ENCODE measurements around the gene RAB7A. TPM values are rescaled to one million over a fixed set of nuclear protein-coding genes. Genes with fewer than 3 reads are reported as not detected.
"Not testable (repeated sequence)": the region's sequence is repeated elsewhere in the genome, so short reads cannot be mapped to it uniquely, and the experiment has no call there.

The RAB7A gene
- total and polyA plus RNA-seq, 2 donors (not counting 1 experiment from before 2014, with no cell fraction given) = 54.2 to 415 TPM

GRCh38 chr3:128823631-128824030, 97.6 kb downstream of the RAB7A start:
- H3K27me3 ChIP-seq (ENCODE audit: control insufficient read depth, insufficient read depth, low read length) = no peaks in the 10 kb centered on the region
- DNase-seq (ENCODE audit: low read depth in 2 of 2) = no peak
- H3K4me3 ChIP-seq (replicated peaks in 1 of 4; ENCODE audit: control extremely low read depth in 1 of 4, insufficient read depth in 1 of 4, low read depth in 3 of 4, low read length in 4 of 4) = no peak overlapping the region
- no peaks in the 10 kb centered on the region for H3K4me1 ChIP-seq (ENCODE audit: control insufficient read depth, extremely low read depth, insufficient read depth, low read length)
- H3K79me2 ChIP-seq (ENCODE audit: control insufficient read depth, insufficient read depth, low read length) = no peaks in the 10 kb centered on the region
- H3K36me3 ChIP-seq (ENCODE audit: control insufficient read depth, insufficient read depth, low read length) = peaks cover 2% of the 10 kb centered on the region
- no peaks in the 10 kb centered on the region for H4K20me1 ChIP-seq (ENCODE audit: control insufficient read depth, extremely low read depth, insufficient read depth, low read length)
- H3K4me2 ChIP-seq (ENCODE audit: extremely low read depth, insufficient read depth, low read length) = no peak overlapping the region
- TF ChIP-seq CTCF (conservative IDR thresholded peaks at IDR 0.05 in 1 of 2, IDR thresholded peaks at IDR 0.05 in 1 of 2; ENCODE audit: low read depth in 1 of 2, low read length in 2 of 2) = no peak
- TF ChIP-seq EZH2 (IDR thresholded peaks at IDR 0.05; ENCODE audit: low read length, missing control alignments) = no peak
- no peak overlapping the region for H3K9ac ChIP-seq (ENCODE audit: insufficient read depth, low read length)
- H3K9me3 ChIP-seq (ENCODE audit: control insufficient read depth, insufficient read depth, low read depth, low read length) = no peaks in the 10 kb centered on the region
- no peak overlapping the region for H2AFZ ChIP-seq (ENCODE audit: low read length)
- H3K27ac ChIP-seq (ENCODE audit: insufficient read depth, low read length) = no peak overlapping the region

- Histone ChIP-seq H3K9ac (ENCODE audit: insufficient read depth, low read length) (no peak overlapping the region), H3K4me3 (replicated peaks in 1 of 4; ENCODE audit: control extremely low read depth in 1 of 4, insufficient read depth in 1 of 4, low read depth in 3 of 4, low read length in 4 of 4) (no peak overlapping the region), H2AFZ (ENCODE audit: low read length) (no peak overlapping the region), H3K79me2 (ENCODE audit: control insufficient read depth, insufficient read depth, low read length) (no peaks in the 10 kb centered on the region), H3K4me2 (ENCODE audit: extremely low read depth, insufficient read depth, low read length) (no peak overlapping the region), H3K27me3 (ENCODE audit: control insufficient read depth, insufficient read depth, low read length) (no peaks in the 10 kb centered on the region), H3K27ac (ENCODE audit: insufficient read depth, low read length) (no peak overlapping the region), H3K36me3 (ENCODE audit: control insufficient read depth, insufficient read depth, low read length) (no peaks in the 10 kb centered on the region), H3K4me1 (ENCODE audit: control insufficient read depth, extremely low read depth, insufficient read depth, low read length) (no peaks in the 10 kb centered on the region), H4K20me1 (ENCODE audit: control insufficient read depth, extremely low read depth, insufficient read depth, low read length) (no peaks in the 10 kb centered on the region), H3K9me3 (ENCODE audit: control insufficient read depth, insufficient read depth, low read depth, low read length) (no peaks in the 10 kb centered on the region)
- TF ChIP-seq EZH2 (IDR thresholded peaks at IDR 0.05; ENCODE audit: low read length, missing control alignments) (no peak), CTCF (conservative IDR thresholded peaks at IDR 0.05 in 1 of 2, IDR thresholded peaks at IDR 0.05 in 1 of 2; ENCODE audit: low read depth in 1 of 2, low read length in 2 of 2) (no peak)
- DNase-seq (ENCODE audit: low read depth in 2 of 2) = no peak
Observed at GRCh38 chr3:128824132-128824850, 98.3 kb downstream of the RAB7A start.

GRCh38 chr3:128825117-128825725, 99.2 kb downstream of the RAB7A start:
- Histone ChIP-seq H3K9me3 (ENCODE audit: control insufficient read depth, insufficient read depth, low read depth, low read length) (no peaks in the 10 kb centered on the region), H3K9ac (ENCODE audit: insufficient read depth, low read length) (no peak overlapping the region), H2AFZ (ENCODE audit: low read length) (no peak overlapping the region), H3K27ac (ENCODE audit: insufficient read depth, low read length) (no peak overlapping the region), H3K79me2 (ENCODE audit: control insufficient read depth, insufficient read depth, low read length) (no peaks in the 10 kb centered on the region), H3K4me3 (replicated peaks in 1 of 4; ENCODE audit: control extremely low read depth in 1 of 4, insufficient read depth in 1 of 4, low read depth in 3 of 4, low read length in 4 of 4) (no peak overlapping the region), H3K4me1 (ENCODE audit: control insufficient read depth, extremely low read depth, insufficient read depth, low read length) (no peaks in the 10 kb centered on the region), H4K20me1 (ENCODE audit: control insufficient read depth, extremely low read depth, insufficient read depth, low read length) (no peaks in the 10 kb centered on the region), H3K36me3 (ENCODE audit: control insufficient read depth, insufficient read depth, low read length) (no peaks in the 10 kb centered on the region), H3K27me3 (ENCODE audit: control insufficient read depth, insufficient read depth, low read length) (no peaks in the 10 kb centered on the region), H3K4me2 (ENCODE audit: extremely low read depth, insufficient read depth, low read length) (no peak overlapping the region)
- no peak for DNase-seq (ENCODE audit: low read depth in 2 of 2)
- TF ChIP-seq EZH2 (IDR thresholded peaks at IDR 0.05; ENCODE audit: low read length, missing control alignments) (no peak), CTCF (conservative IDR thresholded peaks at IDR 0.05 in 1 of 2, IDR thresholded peaks at IDR 0.05 in 1 of 2; ENCODE audit: low read depth in 1 of 2, low read length in 2 of 2) (no peak)

GRCh38 chr3:128829087-128829486, 103.1 kb downstream of the RAB7A start:
- H3K4me2 ChIP-seq (ENCODE audit: extremely low read depth, insufficient read depth, low read length) = not testable (repeated sequence)

More at GRCh38 chr3:128829087-128829486, 103.1 kb downstream of the RAB7A start:
- not testable (repeated sequence) for H3K27ac ChIP-seq (ENCODE audit: insufficient read depth, low read length); H3K79me2 ChIP-seq (ENCODE audit: control insufficient read depth, insufficient read depth, low read length); H3K27me3 ChIP-seq (ENCODE audit: control insufficient read depth, insufficient read depth, low read length); H3K4me1 ChIP-seq (ENCODE audit: control insufficient read depth, extremely low read depth, insufficient read depth, low read length); H4K20me1 ChIP-seq (ENCODE audit: control insufficient read depth, extremely low read depth, insufficient read depth, low read length); H2AFZ ChIP-seq (ENCODE audit: low read length); H3K36me3 ChIP-seq (ENCODE audit: control insufficient read depth, insufficient read depth, low read length); H3K4me3 ChIP-seq (replicated peaks in 1 of 4; ENCODE audit: control extremely low read depth in 1 of 4, insufficient read depth in 1 of 4, low read depth in 3 of 4, low read length in 4 of 4); H3K9me3 ChIP-seq (ENCODE audit: control insufficient read depth, insufficient read depth, low read depth, low read length); H3K9ac ChIP-seq (ENCODE audit: insufficient read depth, low read length); DNase-seq (ENCODE audit: low read depth in 2 of 2)

All from fibroblast of lung (primary cell).